ENCODE measurements around the gene PTPRJ.

The PTPRJ gene

DNA sequence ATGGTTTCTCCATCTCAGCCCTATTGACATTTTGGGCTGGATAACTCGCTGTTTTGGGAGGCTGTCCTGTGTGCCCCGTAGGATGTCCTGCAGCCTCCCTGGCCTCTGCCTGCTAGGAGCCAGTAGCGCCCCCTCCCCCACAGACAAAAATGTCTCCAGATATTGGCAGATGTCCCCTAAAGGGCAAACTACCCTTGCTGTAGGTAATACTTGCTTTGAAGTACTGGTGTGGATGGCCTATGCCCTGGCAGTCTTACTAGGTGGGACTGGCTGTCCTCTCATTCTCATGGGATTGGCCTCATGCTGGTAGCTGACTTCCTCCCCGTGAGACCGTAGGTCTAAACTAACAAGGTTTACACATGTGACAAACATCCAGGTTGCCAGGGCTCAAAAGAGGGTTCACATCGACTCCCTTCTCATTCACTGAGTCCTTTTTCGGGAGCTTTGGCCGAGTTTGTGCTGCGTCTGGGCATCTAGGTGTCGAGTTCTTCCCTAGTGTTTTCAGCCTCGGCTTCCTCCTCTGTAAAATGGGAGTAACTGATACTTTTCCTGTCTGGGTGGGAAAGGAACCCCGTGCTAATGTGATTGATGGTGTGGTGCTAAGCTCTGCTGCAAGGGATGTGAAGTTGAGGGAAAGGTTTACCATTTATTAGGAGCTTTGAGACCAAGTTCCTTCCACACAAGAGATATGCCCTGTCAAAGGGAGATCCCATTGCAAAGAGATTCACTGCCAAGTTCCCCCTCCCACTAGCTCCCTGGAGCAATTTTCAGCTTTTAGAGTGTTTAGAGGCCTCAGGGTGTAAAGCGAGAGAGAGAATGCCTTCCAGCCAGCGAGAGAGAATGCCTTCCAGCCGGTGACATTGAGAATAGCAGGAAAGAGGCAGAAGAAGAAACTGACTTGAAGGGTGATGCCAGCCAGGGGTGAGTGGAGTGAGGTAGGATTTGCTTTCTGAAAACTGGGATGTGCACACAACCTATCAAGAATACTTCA, 17.0 kb downstream of the PTPRJ start:
- no peak for DNase-seq

GRCh38 chr11:47998345-47998732, 18.0 kb downstream of the PTPRJ start:
- no peak for DNase-seq

- DNase-seq = no peak
Measured at GRCh38 chr11:47998733-47999359, 18.5 kb downstream of the PTPRJ start.

GRCh38 chr11:48000432-48000831, 20.1 kb downstream of the PTPRJ start:
- no peak for DNase-seq

DNA sequence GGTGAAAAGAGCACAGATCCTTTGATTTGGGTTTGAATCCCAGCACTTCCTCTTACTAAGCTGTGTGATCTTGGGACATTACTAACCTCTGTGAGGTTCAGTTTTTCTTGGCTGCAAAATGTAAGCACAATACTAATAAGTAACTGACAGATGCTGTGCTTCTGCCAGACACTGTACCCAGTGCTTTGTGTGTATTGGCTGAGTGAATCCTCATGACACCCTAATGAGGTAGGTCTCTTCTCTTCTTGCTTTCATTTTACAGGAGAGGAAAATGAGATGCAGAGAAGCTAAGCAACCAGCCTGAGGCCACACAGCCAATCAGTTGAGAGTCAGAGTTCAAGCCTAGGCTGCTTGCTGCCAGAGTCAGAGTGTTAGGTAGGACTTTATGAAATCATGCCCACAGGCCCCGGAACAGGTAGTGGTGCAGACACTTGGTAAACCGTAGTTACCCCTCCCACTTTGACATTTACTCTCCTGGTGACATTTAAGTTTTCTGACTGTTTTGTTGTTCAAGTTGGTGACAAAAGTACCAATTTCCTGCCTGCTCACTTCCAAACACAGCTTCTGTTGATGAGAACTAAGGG, 21.2 kb downstream of the PTPRJ start:
- DNase-seq = peak; percentile 77

DNA sequence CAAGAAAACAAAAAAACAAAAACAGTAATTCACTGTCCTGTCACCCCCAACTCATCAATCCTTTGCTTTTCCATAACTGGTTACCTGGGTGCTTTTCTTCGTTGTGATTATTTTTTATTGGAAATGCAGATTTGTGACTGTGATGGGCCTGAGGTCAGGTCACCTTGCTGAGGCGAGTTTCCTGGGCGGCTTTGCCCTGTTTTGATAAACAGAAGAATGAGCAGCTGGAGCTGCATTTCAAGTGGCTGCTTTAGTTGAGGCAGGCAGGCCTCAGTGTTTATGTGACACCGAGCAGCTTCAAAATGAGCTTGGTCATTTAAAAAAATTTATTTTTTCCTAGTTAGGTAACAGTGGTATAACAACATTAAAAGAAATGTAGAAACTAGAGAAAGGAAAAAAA, 22.2 kb downstream of the PTPRJ start:
- DNase-seq = no peak

GRCh38 chr11:48003926-48004325, 23.6 kb downstream of the PTPRJ start:
- no peak for DNase-seq

GRCh38 chr11:48004456-48004855, 24.1 kb downstream of the PTPRJ start:
- no peak for DNase-seq

DNA sequence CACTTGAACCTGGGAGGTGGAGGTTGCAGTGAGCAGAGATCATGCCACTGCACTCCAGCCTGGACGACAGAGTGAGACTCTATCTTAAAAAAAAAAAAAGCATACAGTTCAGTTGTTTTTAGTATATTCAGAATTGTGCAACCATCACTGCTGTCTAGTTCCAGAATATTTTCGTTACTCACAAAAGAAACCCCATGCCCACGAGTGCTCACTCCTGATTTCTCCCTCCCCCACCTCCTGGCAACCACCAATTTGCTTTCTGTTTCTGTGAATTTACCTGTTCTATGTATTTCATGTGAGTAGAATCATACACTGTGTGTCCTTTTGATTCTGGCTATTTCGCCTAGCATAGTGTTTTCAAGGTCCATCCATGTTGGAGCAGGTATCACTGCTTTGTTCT, 24.8 kb downstream of the PTPRJ start:
- peak; percentile 63 for DNase-seq

GRCh38 chr11:48005831-48006270, 25.5 kb downstream of the PTPRJ start:
- DNase-seq = peak; percentile 37

DNA sequence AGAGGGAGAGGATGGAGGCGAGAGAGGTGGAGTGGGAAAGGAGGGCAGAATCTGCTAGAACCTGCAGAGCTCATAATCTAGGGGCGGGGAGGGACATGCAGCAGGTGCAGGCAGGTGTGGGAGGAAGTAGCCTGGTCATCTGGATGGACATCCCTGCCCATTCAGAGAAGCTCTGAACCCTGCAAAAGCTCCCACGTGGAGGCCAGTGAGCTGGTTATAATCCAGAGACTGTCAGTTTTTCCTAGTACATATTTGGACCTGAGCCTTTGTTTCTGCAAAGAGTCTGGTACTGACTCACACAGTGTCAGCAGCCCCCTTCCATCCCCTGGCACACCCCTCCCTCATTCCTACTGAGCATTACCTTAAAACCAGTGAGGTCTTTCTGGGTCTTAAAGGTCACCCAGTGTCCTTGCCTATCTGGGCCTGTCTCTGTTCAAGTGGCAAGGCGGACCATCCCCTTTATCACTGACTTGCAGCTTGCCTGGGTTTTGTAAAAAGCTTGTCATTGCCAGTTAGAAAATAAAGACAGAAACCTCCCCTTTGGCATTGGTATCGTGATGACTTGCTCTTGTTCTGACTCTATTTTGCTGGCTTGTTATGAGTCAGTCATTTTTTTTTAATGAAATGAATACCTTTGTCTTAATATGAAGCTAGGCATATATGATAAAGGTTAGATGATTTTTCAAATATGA, 26.1 kb downstream of the PTPRJ start:
- peak; percentile 65 for DNase-seq

GRCh38 chr11:48007677-48008076, 27.3 kb downstream of the PTPRJ start:
- DNase-seq = no peak

DNA sequence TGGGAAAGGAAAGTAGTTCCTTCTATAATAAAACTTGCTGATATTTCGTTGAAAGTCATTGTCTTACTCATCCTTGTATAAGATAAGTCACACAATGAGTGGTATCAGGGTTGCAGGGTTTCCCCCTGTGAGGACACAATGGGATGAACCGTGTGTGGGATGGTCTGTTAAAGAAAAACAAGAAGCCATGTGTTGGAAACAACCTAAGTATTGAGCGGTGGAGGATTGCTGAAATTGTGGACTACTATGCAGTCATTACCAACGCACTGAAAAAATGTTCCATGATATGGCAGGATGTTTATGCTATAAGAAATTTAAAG, 28.6 kb downstream of the PTPRJ start:
- DNase-seq = peak; percentile 82

DNA sequence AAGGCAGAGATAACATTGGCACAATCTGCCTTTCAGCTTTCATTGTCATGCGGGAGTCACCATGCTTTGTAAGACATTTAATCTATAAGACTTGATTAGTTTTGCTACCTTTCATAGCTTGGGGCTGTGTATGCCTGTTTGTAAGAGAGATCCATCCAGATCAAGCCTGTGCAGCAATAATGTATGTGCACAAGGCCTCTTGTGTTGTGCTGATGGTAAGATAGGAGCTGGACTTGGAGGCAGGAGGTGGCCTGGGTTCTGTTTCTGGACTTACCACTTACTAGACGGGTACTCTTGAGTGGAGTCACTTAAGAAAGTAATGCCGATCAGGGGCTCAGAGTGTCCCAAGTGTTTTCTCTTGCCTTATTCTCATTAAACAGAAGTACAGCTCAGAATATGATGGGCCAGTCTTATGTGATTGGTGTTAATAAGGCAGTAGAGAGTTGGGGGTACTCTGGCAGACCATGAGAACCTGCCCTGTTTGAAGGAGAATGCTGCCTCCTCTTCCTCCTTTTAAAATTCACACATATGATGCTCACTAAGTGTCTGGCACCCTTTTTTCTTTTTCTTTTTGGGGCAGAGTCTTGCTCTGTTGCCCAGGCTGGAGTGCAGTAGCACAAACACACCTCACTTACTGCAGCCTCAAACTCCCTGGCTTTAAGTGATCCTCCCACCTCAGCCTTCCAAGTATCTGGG, 30.9 kb downstream of the PTPRJ start:
- DNase-seq = no peak

DNA sequence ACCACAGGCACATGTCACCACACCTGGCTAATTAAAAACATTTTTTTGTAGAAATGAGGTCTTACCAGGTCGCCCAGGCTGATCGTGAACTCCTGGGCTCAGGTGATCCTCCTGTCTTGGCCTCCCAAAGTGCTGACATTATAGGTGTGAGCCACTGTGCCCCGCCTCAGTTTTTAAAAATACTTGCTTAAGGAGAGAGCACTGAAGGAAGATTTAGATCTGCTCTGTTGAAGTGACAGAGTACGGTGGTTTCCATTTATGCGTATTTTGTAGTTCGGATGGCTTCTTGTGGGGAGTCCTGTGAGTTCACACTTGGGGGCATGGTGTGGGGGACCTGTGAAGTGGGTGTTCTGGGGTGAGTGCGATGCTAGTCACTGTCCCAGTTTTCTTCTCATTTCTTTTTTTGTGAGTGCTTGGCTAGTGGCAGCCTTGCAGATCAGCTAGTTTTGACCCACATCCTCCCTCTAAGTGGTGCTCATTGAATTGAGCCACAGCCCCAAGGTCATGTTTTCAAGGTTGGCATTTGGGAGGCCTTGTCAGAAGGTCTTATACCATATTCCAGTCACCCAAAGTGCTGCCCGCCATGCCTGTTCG, 31.5 kb downstream of the PTPRJ start:
- peak; percentile 64 for DNase-seq

GRCh38 chr11:48013269-48013901, 33.0 kb downstream of the PTPRJ start:
- DNase-seq = peak; percentile 66

GRCh38 chr11:48014917-48015316, 34.6 kb downstream of the PTPRJ start:
- no peak for DNase-seq

- peak; percentile 49 for DNase-seq
Measured at GRCh38 chr11:48017105-48017830, 36.9 kb downstream of the PTPRJ start.

GRCh38 chr11:48017831-48018527, 37.6 kb downstream of the PTPRJ start:
- DNase-seq = no peak

- no peak for DNase-seq
Measured at GRCh38 chr11:48018528-48019216, 38.3 kb downstream of the PTPRJ start.
